Stimulated activated CD4-positive, alpha-beta T cell treated with anti-CD3 and anti-CD28 coated beads, TNF-alpha, amount 100 ng/mL, for 1 hour (primary cell): ENCODE measurements around the gene PCDH1.

ENCODE experiments used
- DNase-seq, 3 donors: peaks; one replicate each; pipeline ENCODE4 v3.0.0-alpha.2; 2020; ENCODE audit warnings: low read depth in 3 of 3, low spot score in 1 of 3

The PCDH1 gene

GRCh38 chr5:141875022-141875740 lies 3.0 kb downstream of the PCDH1 start:
- DNase-seq, result no peak

GRCh38 chr5:141874262-141874964 lies 3.8 kb downstream of the PCDH1 start:
- no peak for DNase-seq

GRCh38 chr5:141873933-141874261 lies 4.3 kb downstream of the PCDH1 start:
- DNase-seq, result no peak

DNA sequence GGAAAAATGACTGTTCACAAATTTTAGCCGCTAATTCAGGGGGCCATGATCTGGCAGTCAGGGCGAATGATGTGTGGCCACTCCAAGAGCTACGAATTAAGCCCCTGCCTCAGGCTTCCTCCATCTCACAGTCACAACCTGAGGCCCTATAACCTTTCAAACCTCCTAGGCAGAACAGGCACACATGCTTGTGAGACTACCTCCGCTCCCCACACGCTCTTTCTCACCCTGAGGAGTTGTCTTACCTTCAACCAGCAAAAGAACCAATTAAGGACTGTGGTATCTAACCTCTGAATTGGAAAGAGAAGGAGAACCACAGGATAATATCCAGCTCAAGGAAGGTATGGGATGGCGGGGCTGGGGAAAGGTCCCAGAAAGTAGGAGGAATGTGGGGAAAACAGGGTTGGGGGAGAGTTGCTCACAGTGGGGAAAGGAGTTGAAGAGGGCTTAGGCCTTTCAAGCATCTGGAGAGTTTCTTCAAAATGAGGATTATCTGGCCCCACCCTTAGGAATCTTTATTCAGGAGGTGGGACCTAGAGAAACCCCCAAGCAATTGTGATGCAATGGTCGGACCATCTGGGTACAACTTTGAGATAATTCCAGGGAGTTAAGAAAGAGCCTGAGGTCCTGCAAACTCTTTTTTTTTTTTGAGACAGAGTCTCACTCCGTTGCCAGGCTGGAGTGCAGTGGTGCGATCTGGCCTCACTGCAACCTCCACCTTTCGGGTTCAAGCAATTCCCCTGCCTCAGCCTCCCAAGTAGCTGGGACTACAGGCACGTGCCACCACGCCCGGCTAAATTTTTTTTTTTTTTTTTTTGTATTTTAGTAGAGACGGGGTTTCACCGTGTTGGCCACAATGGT lies 5.5 kb downstream of the PCDH1 start:
- DNase-seq, result no peak

GRCh38 chr5:141871870-141872269 lies 6.3 kb downstream of the PCDH1 start:
- no peak for DNase-seq

- DNase-seq, result no peak
These were observed 7.3 kb downstream of the PCDH1 start for GRCh38 chr5:141870871-141871270.

GRCh38 chr5:141870228-141870627 lies 8.0 kb downstream of the PCDH1 start:
- no peak for DNase-seq

GRCh38 chr5:141869514-141869913 lies 8.7 kb downstream of the PCDH1 start:
- DNase-seq, result no peak

DNA sequence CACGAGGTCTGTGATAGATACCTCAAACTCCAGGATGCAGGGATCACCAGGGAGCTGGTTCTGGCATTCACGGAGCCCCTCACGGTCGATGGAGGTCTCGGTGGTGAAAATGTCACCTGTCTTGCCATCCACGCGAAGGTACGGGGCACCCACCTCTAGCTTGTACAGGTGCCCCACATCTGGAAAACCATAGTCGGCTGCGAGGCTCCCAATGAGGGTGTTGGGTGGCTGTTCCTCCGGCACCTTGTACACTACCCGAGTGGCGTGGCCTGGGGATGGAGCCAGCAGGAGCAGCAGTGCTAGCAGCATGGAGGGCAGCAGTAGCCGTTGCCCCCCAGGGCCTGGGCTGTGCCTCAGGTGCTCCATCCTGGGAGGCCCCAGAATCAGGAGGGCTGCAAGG lies 9.2 kb downstream of the PCDH1 start:
- no peak for DNase-seq

DNA sequence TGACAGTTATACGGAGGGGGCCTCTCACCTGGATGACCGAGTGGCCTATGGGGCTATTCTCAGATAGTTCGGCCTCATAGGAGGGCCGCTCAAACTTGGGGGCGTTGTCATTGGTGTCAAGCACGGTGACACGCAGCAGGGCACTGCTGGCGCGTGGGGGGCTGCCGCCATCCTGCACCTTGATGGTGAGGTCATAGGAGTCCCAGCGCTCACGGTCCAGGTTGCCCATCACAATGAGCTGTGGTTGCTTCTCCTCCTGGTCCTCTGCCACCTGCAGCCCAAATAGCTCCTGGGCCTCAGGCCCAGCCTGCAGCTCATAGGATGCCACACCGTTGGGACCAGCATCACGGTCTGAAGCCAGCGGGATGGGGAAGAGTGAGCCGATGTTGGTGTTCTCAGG lies 9.7 kb downstream of the PCDH1 start:
- no peak for DNase-seq

- no peak for DNase-seq
These were observed 10.6 kb downstream of the PCDH1 start for GRCh38 chr5:141867651-141868050.

GRCh38 chr5:141867139-141867538 lies 11.1 kb downstream of the PCDH1 start:
- no peak for DNase-seq

DNA sequence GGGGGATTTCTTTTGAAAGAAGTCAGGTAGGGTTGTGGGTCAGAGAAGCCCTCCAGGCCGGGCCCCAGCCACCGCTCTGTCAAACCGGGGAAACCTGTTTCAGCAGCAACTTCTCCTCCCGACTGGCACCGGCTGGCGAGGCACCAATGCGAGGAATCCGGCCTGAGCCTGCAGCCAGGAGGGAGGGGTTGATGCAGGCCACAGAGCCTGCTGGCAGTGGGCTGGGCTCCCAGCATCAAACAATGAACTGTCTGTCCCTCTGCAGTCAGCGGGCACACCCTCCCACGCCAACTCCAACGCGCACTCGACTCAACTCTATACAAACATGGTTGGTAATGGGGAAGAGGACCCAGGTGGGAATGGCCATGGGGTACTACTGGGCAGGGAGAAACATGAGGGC lies 12.1 kb downstream of the PCDH1 start:
- no peak for DNase-seq

GRCh38 chr5:141865406-141865805 lies 12.8 kb downstream of the PCDH1 start:
- no peak for DNase-seq

DNA sequence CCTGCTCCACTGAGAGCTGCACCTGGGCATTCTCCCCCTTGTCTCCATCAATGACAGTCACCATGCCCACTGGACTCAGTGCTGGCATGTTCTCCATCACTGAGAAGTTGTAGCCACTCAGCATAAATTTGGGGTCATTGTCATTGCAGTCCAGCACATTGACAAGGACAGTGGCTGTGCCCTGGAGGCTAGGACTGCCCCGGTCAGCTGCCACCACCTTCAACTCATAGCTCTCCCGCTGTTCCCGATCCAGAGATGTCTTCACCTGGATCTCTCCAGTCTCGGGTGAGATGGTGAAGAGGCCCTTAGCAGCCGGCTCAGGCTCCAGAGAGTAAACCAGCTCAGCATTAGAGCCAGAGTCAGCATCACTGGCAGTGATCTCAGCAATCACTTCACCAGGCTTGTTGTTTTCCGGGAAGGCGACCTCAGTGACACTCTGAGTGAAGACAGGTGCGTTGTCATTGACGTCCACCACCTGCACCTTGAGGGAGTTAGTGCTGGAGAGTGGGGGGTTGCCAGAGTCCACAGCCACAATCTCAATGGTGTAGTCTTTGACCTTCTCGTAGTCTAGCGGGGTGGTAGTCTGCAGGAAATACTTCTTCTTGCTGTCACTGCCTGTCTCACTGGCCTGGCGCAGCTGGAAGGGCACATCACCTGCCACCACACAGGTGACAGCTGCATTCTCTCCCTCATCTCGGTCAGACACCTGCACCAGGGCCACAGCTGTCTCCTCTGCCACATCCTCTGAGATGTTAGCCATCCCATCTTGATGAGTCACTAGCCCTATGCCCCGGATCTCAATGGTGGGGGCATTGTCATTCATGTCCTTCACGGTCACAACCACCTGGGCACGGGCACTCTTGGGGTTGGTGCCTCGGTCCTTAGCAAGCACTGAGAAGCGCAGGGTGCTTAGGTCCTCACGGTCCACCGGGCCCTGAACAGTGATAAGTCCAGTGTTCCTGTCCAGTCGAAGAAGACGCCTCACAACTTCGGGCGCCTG lies 13.5 kb downstream of the PCDH1 start:
- no peak for DNase-seq

DNA sequence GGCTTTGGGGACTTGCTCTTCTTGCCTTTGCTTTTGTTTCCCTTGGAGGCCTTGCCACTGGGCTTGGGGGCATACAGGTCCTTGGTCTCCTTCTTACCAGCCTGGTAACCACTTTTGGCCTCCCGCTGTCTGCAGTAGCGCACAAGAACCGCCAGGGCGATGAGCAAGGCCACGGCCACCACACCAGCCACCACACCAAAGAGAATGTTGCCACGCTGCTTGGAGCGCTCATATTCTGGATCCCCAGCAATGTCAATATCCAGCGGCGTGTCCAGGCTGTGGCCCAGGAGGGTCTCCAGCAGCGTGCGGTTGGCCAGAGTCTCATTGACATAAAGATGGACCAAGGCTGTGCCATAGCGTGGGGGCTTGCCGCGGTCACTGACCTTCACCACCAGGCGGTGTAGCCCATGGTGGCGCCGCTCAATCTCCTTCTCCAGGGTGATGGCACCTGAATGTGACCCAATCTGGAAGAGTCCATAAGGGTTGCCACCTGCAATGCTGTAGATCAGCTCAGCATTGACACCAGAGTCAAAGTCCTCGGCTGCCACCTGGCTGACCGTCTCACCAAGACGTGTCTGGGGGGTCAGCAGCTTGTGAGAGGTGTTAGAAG lies 14.5 kb downstream of the PCDH1 start:
- DNase-seq, result no peak

DNA sequence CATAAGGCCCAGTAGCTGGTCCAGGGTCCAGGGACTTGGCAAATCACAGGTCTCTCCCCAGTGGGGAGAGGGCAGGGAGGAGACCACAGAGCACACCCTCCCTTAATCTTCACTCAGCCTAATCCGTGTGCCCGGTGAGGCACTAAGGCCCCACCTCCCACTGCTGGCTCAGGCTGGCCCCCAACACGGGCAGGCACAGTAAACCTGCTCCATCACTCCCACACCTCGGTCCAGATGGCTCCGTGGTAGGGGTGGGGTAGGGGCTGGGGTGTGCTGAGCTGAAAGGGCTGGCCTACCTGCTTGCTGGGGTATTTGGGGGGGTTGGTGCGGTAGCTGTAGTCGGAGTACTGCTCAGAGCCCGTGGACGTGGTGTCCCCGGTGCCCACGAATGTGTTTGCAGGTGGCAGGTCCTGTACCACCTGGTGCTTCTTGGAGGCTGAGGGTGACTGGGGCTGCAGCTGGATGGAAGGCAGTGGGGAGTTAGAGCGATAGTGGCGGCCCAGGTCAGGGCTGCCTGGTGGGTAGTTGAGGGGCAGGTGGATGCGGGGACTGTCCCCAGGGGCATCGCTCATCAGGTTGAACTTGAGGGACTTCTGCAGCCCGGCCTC lies 15.2 kb downstream of the PCDH1 start:
- no peak for DNase-seq

DNA sequence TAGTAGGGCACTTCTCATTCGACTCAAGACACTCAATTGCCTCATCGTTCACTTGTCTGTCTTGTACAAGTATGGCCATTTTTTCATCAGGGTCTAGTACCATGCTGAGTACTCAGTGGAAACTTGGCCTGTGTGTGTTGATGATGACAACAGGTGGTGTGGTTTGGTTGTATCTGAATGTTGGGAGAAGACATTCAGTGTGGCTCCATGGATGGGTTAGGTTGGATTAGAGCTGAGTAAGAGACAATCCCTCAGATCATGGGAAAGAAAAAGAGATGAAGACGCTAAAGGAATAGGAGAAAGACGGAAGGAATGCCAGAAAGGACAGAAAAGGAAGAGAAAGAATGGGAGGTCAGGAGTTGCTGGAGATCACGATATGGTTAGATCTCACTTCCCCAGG lies 17.0 kb downstream of the PCDH1 start:
- no peak for DNase-seq

- no peak for DNase-seq
These were observed 20.0 kb downstream of the PCDH1 start for GRCh38 chr5:141858079-141858765.
